Esophagus muscularis mucosa (tissue), 3 donors: ENCODE results near the gene PRPF6.

Experiments used
- POLR2A ChIP-seq: fragments of 450-650 bp; IDR thresholded peaks from one replicate; pipeline ENCODE4 v1.6.1; 2017; ENCODE audit warnings: antibody characterized with exemption, moderate library complexity, mild to moderate bottlenecking, low read depth
- POLR2AphosphoS5 ChIP-seq, 2 donors: sonication (generic); formaldehyde crosslinking; IDR thresholded peaks; one replicate each; pipeline ENCODE4 v1.6.1; 2017; ENCODE audit warnings: antibody characterized with exemption in 2 of 2
- TF ChIP-seq, protein P1 (sequence below), 3 experiments: fragments of 200-600 bp in 2 of 3; fragments of 450-650 bp in 1 of 3; sonication (generic) in 2 of 3; IDR thresholded peaks; one replicate each; pipeline ENCODE4 v1.5.1; 2017 to 2019; ENCODE audit warnings: antibody characterized with exemption in 3 of 3, mild to moderate bottlenecking in 2 of 3, moderate library complexity in 1 of 3

DNA sequence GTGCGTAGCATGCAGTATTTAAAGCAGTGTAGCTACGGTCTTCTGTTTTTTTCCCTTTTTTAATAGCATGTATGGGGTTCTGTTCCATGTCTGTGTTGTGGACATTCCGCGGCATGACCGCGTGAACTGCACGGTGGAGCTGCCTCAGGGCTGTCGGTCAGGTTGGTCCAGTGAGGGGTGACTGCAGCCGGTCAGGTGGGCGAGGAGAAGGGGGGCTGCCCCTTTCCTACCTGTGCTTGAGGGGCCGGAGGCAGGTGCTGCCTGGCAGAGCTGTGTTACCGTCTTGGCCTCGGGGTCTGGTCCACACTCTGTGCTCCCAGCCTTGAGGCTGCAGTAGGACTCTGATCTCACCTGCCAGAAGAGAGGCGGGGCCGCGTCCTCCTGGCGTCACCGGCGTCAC, 49.2 kb upstream of the PRPF6 start:
- TF ChIP-seq, protein P1, sequence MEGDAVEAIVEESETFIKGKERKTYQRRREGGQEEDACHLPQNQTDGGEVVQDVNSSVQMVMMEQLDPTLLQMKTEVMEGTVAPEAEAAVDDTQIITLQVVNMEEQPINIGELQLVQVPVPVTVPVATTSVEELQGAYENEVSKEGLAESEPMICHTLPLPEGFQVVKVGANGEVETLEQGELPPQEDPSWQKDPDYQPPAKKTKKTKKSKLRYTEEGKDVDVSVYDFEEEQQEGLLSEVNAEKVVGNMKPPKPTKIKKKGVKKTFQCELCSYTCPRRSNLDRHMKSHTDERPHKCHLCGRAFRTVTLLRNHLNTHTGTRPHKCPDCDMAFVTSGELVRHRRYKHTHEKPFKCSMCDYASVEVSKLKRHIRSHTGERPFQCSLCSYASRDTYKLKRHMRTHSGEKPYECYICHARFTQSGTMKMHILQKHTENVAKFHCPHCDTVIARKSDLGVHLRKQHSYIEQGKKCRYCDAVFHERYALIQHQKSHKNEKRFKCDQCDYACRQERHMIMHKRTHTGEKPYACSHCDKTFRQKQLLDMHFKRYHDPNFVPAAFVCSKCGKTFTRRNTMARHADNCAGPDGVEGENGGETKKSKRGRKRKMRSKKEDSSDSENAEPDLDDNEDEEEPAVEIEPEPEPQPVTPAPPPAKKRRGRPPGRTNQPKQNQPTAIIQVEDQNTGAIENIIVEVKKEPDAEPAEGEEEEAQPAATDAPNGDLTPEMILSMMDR (IDR thresholded peaks at IDR 0.05) = no peak
- TF ChIP-seq POLR2A (no peak), POLR2AphosphoS5 (IDR thresholded peaks at IDR 0.05) (no peak)
